Epithelial cell of prostate (primary cell): ENCODE measurements around the gene CYP27A1.
A peak's percentile ranks its signal among the peaks of the same experiment; 100 is the strongest.

Source experiments
- DNase-seq: peaks from one replicate; pipeline ENCODE4 v3.0.0-alpha.2; 2011; ENCODE audit warnings: low read depth, low spot score
- H3K27ac ChIP-seq: fragments of 450-650 bp; 2 replicates; pipeline ENCODE4 v1.5.1; 2017; ENCODE audit warnings: mild to moderate bottlenecking

Gene CYP27A1

DNA sequence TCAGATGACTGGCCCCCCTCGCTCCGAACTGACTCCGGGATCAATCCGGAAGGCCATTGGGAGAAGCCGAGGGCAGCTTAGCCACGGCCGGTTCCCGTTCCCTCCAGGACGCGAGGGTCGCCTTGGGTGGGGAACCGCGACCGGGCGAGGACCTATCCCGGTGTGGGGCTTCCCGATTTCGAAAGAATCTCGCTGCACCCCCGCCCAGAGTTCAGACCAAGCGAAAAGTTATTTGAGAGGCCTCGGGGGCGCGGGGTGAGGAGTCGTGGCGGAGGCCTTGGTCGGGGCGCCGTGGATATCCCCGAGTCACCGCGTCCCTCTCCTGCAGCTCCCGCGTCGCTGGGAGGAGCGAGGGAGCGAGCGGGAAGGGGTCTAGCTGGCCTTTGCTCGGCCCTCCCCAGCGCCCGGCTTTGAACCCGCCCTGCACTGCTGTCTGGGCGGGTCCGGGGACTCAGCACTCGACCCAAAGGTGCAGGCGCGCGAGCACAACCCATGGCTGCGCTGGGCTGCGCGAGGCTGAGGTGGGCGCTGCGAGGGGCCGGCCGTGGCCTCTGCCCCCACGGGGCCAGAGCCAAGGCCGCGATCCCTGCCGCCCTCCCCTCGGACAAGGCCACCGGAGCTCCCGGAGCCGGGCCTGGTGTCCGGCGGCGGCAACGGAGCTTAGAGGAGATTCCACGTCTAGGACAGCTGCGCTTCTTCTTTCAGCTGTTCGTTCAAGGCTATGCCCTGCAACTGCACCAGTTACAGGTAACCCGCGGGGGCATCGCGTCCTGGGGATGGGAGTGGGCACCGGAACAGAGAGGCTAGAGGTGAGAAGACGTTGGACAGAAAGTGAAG is at the start of gene CYP27A1:
CYP27A1 (plus strand) TSS at position 457 of the 837 bp plus-strand sequence; CDS start at position 493, 36 bp downstream.
- DNase-seq, result no peak
- no peak within 1 kb of the TSS for H3K27ac ChIP-seq

DNA sequence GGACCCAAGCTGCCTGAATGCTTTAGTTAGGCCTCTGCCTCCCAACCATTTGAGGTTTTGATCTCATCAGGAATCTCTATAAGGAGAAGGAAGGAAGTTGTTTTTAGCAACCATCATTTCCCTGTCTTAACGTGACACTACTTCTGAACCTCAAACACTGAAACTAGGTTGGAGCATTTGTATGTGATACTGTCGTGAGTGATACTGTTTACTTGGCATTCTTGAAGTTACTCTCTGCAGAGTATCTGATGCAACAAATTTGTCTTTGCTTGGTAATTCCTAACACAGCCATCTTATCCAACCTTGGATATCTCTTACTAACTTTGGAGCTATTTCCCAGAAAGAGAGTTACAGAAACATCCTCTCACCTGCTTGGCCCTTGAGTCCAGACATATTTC is 49.2 kb upstream of the CYP27A1 start:
- peak; percentile 41 for DNase-seq
- H3K27ac ChIP-seq, result peak overlapping the region; percentile 88

DNA sequence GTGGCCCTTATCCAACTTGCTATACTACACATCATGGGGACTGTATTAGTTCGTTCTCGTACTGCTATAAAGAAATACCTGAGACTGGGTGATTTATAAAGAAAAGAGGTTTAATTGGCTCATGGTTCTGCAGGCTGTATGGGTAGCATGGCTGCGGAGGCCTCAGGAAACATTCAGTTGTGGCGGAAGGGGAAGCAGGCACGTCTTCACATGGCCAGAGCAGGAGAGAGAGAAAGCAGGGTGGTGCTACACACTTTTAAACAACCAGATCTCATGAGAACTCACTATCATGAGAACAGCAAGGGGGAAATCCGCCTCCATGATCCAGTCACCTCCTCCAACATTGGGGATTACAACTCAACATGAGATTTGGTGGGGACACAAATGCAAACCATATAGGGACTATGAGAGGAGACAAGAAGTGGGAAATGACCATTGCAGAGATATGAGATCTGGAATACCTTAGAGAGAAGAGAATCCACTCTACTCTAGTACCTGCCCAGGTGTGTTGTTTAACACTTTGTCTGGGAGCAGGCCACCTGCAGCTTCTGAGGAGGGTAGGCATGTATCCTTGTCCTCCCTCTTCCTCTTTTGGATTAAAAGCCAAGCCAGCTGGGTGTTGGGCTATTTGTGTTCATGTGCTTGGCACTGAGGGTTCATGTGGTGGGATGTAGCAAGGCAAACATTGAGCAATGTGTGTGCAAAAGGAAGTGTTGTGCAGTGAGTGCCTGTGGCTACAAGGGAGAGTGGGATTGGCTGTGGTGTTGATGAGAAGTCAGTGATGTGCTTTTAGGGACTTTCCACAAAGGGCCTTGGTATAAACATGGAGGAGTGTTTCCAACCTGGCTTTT is 48.6 kb upstream of the CYP27A1 start:
- peak; percentile 76 for DNase-seq
- peak overlapping the region; percentile 88 for H3K27ac ChIP-seq

DNA sequence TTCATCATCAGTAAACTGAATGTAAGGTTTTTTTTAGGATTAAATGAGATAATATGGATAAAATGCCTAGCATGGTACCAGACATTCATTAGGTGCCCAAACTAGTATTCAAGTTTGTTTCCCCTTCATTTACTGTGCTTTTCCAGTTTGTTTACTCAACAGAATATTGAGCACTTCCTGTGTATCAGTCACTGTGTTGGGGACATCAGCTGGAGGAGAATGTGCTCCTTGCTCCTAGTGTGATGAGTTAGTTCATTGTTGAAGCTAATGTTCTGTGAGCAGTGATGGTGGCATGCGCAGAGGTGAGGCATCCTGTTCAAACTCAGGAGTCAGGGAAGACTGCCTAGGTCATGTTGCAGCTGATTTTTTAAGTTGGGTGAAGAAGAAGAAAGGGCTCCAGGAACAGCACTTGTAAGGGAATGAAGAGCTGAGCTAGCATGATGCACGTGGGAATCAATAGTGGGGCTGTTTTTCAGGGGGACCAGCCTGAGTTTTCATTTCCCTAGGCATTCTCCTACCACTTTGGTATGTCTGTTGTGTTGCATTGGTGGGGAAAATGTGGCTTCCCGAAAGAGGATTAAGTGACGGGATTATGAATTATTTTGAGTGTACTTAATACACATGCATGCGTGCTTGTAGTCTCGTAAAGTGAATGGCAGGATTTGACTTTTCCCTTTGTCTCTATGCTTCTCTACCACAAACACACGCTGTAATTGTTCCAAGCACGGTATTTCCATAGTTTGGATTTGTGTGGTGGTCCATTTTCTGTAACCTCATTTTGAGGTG is 47.6 kb upstream of the CYP27A1 start:
- peak overlapping the region; percentile 88 for H3K27ac ChIP-seq
- DNase-seq, result no peak

DNA sequence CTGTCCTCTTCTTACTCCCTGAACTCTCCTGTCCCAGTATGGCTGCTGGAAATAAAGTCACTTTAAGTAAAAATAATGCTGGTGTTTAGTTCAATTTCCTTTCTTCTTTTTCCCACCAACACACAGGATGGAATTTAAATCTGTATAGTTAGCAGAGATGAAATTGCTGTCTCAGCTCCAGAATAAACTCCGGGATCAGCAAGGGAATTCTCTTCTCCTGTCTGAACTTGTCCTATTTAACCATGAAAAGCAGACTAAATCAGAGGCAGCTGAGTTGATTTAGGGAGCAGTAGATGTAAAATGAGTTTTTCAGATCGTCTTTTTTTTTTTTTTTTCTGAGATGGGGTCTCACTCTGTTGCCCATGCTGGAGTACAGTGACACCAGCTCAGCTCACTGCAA is 45.4 kb upstream of the CYP27A1 start:
- DNase-seq, result no peak
- no peak overlapping the region for H3K27ac ChIP-seq

DNA sequence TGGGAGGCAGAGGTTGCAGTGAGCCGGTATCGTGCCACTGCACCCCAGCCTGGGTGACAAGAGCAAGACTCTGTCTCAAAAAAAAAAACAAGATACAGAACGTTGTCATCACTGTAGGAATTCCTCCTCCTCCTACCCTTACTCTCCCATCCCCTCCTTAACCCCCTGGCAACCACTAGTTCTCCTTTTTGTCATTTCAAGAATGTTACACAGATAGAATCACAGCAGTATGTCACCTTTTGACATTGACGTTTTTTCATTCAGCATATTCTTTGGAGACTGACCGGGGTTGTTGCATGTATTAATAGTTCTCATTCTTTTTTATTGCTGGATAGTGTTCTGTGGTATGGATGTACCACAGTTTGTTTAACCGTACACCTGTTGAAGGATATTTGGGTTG is 38.9 kb upstream of the CYP27A1 start:
- no peak overlapping the region for H3K27ac ChIP-seq
- DNase-seq, result no peak

DNA sequence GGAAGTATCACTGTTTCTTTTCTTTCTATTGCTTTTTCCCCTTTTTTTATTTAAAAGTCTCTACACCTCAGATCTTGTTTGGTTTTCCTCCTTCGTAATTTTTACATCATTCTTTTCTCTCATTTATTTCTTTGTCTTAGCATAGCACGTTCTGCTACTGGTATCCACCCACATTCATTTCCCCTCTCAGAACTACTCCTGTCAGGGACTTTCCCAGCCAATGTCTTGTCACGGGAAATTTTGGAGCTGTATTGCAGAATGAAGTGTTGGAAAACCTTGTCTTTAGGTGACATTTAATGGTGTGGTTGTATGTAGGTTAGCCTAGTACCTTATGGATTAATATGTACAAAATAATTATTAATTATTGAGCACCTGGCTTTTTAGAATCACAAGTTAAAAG is 37.3 kb upstream of the CYP27A1 start:
- no peak overlapping the region for H3K27ac ChIP-seq
- no peak for DNase-seq

DNA sequence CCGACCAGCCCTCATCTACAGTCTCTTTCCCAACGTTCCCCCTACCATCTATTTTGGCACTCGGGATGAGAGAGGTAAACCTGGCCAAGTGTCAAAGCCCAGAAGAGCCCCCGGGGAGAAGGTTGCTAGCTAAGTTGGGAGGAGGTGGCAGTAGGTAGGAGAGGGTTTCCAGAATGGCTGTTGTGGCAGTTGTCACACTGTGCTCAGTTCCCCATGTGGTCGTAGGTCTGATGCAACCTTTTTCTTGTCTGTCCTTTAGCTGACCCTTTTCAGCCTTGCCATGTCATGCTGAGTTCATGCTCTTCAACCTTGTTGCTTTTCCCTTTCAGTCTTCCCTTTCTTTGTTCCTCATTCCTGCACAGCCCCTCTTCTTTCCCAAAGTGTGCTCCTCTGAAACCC is 36.8 kb upstream of the CYP27A1 start:
- peak overlapping the region; percentile 39 for H3K27ac ChIP-seq
- no peak for DNase-seq

DNA sequence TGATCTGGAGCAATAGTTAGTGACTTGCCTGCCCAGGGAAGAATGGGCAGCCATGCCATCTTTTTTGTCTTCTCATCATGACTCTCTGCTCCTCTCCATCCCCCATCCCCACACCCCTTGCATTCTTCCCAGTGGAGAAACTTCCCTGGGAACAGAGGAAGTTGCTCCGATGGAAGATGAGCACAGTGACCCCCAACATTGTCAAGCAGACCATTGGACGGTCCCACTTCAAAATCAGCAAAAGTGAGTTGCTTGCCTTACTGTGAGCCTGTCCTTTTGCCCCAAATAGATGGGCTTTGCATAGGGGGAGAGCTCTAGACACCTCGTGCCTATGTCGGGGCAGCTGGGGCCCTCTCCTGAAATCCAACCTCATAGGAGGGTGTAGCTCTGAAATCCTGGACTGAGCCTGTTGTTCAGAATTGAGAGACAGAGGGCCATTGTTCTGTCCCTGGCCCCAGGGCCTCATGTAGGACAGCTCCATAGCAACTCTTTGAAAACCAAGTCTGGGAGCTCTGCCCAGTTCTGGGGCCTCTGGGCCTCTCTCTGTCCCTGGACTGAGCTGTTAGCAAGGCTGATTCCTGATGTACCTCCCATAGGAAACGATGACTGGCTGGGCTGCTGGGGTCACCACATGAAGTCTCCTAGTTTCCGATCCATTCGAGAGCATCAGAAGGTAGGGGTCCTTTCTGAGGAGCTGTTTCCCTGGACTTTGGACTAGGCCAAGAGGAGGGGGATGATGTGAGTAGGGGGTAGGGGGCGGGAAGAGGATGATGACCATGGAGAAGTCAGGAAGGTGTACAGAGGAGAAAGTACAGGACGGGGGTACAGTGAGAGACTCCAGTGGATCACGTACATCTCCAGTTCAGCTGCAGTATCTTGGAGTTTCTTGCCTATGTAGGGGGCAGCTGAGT is 36.1 kb upstream of the CYP27A1 start:
- H3K27ac ChIP-seq, result peak overlapping the region; percentile 39
- peak; percentile 43 for DNase-seq

DNA sequence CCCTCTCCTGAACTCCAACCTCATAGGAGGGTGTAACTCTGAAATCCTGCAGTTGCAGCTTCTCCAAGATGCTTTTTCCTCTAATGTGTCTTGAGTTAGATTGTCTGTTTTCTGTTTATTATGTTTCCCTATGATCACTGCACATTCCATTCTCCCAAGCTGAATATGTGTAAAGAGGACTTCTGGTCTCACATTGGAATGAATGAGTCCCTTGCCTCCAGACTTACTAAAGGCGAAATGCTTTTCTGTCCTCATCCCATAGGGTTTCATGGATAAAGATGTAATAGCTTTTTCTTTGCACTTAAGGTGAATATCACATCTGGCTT is 35.5 kb upstream of the CYP27A1 start:
- no peak overlapping the region for H3K27ac ChIP-seq
- no peak for DNase-seq

DNA sequence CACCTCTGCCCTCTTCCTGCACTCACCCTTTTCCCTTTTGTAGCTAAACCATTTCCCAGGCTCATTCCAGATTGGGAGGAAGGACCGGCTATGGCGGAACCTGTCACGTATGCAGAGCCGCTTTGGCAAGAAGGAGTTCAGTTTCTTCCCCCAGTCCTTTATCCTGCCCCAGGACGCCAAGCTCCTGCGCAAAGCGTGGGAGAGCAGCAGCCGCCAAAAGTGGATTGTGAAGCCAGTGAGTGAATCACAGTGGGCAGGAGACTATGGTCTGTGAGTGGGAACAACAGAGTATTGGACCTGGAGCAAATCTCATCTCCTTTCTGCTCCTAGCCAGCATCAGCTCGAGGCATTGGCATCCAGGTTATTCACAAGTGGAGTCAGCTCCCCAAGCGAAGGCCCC is 35.0 kb upstream of the CYP27A1 start:
- no peak for DNase-seq
- no peak overlapping the region for H3K27ac ChIP-seq

DNA sequence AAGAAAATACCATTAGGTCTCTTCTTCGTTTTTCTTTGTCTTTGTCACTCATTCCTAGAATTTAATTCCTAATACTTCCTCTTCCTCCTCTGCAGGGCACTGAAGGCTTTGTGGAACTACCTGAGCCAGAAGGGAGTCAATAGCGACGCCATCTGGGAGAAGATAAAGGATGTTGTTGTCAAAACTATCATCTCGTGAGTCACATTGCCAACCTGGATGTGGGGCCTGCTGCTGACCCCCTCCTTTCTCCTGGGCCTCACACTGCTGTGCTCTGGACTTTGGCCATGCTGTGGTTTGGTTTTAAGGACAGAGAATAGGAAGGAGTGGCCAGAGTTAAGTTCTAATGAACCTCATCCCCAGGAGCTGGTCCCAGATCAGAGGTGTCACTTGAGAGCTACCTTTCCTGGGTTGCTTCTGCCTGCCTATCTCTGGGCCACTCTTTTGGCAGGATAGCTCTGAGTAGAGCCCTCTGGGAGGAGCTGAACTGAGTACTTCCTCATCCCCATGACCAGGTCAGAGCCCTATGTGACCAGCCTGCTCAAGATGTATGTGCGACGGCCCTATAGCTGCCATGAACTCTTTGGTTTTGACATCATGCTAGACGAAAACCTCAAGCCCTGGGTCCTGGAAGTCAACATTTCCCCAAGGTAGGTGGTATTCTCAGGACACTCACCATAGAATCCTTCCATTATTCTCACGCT is 33.1 kb upstream of the CYP27A1 start:
- H3K27ac ChIP-seq, result no peak overlapping the region
- DNase-seq, result no peak

DNA sequence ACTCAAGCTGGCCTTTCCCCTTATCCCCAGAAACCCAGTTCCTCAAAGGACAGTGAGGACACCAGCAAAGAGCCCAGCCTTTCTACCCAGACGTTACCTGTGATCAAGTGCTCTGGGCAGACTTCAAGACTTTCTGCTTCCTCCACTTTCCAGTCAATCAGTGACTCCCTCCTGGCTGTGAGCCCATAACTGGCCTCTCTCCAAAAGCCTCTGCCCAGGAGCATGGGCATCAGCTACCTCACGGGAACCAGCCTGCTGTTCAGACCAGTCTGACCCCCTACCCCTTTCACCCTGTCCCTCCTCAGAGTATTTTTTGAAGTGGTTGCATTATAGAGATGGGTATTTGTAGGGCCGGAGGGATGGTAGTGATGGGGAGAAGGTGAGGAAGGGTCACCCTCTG is 27.7 kb upstream of the CYP27A1 start:
- no peak overlapping the region for H3K27ac ChIP-seq
- no peak for DNase-seq

DNA sequence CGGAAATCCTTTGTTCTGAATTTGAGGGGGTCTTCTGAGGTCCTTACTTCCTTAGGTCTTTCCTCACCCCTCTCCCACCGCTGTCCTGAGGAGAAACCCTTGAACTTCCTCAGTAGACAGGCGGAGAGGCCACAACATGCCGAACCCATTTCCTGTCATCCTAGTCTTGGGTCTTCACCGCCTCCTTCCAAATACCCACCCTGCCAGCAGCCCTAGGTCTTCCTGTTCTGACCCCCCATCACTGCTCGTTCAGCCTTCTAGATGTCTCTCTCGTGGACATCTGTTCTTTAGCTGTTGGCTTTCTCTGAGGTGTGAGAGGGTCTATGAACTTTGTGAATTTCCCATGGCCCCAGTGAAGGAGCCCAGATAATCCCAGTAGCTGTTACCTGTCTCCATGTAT is 27.2 kb upstream of the CYP27A1 start:
- no peak for DNase-seq
- H3K27ac ChIP-seq, result no peak overlapping the region

DNA sequence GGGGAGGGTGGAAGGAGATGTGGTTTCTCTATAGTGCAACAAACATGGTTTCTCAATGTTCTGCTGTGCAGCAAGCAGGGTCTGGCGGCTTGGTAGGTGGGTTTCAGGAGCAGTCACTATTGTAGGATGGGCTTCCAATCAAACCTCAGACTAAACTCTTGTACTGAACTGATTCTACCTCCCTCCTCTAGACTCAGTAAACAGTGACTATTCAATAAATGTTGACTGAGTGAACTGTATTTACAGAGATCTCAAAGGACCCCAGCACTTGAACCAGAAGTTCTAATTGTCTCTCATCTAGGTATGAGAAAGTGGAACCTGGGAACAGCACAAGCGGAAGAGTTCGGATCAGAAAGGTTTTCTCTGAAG is 26.8 kb upstream of the CYP27A1 start:
- no peak for DNase-seq
- H3K27ac ChIP-seq, result no peak overlapping the region

DNA sequence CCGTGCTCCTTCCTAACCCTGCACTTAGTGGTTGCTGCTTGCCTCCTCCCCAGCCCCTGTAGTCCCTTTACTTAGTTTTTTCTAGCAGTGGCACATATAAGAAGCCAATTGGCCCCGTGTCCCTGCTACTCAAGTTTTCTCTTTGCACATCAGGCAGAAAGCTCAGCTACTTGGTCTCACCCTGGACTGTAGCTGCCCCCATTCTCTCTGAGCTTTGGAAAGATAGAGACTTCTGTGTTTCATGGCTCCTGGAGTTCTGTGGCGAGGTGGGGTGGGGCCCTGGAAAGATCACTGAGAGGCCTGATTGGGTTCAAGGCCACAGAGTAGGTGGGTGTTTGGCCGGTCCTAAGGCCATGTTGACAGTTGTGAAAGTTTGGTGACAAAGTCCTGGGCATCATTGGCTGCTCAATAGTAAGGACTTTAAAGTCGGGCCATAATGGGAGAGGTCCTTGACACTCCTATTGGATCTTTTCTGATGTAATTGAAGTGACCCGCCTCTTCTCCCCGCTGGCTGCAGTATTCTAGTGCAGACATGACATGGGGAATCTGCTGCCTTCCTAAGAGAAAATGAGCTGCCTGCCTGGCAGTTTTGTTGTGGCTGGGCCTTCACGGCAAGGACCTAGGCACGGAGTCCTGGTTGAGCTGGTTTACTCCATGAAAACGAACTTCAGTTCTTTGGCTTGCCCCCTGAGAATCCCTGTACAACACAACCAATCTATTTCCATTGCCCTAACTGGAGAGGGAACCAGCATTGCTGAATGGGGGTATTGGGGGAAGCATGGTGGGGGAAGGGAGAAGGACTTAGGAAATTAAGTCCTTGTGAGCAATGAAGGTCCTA is 26.2 kb upstream of the CYP27A1 start:
- DNase-seq, result no peak
- H3K27ac ChIP-seq, result no peak overlapping the region

DNA sequence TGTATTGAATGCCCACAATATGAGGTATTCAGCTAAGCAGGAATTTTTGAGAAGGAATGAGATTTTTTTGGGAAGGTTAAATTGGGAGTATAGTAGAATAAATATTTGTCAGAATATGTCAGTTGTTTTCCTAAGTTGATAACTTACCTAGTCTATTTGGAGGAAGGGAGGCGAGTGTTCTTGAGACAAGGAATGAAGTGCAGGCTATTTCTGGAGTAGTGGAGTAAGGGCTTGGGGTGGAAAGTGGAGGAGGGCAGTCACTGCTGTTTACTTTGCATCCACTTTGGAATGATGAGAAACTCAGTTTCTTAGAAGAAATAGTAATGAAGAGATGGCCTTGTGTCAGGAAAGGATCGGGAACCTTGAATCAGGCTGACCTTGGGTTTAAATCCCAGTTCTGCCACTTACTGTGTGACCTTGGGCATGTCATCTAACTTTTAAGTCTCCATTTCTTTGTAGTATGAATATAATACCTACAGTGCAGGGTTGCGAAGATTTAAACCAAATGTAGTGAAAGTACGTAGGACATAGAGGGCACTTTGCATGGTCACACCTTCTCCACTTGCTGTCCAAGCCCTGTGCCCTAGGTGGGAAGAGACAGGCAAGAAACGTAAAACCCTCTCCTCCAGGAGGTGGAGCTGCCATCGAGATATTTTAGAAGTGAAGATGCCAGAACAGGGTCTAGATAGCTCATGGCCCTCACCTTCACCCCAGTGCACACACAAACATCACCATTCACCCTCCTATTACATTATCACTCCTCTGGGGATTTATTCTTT is 25.2 kb upstream of the CYP27A1 start:
- DNase-seq, result no peak
- H3K27ac ChIP-seq, result no peak overlapping the region

DNA sequence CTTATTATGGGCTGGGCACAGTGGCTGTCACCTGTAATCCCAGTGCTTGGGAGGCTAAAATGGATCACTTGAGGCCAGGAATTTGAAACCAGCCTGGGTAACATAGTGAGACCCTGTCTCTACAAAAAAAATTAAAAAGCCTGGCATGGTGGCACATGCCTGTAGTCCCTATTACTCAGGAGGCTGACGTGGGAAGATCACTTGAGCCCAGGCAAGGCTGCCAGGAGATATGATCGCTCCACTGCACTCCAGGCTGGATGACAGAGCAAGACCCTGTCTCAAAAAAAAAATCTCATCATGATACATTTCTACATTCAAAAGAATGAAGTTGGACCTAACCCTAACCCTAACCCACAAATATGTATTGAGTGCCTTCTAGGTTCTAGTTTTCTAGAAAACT is 20.2 kb upstream of the CYP27A1 start:
- no peak for DNase-seq
- no peak overlapping the region for H3K27ac ChIP-seq
